OCI-LY7 (cell line): ENCODE results near the gene PPM1B.

Experiments
- EZH2phosphoT487 ChIP-seq: fragments of 200-600 bp; sonication (generic); IDR thresholded peaks from 2 replicates; pipeline ENCODE4 v1.6.1; 2018; ENCODE audit warnings: low read depth, borderline replicate concordance, mild to moderate bottlenecking, mixed run types, antibody characterized with exemption, low read length, moderate library complexity, mixed read lengths
- TF ChIP-seq, protein P1 (sequence below): fragments of 200-600 bp; sonication (generic); conservative IDR thresholded peaks from 2 replicates; pipeline ENCODE4 v1.5.1; 2014; ENCODE audit warnings: mild to moderate bottlenecking, antibody characterized with exemption, low read length, moderate library complexity, mixed read lengths

DNA sequence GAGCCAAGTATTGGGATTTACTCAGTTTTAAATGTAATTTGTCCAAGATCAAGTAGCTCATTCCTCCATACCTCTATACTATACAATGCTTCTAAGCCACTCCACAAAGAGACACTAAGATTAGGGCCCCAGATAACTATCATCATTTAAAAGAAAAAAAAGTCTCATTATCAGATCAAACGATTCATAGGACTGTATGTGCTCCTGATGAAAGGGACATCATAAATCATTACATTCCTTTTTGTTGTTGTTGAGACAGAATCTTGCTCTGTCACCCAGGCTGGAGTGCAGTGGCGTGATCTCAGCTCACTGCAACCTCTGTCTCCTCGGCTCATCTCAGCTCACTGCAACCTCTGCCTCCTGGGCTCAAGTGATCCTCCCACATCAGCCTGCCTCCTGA is 104.4 kb downstream of the PPM1B start:
- TF ChIP-seq, protein P1, sequence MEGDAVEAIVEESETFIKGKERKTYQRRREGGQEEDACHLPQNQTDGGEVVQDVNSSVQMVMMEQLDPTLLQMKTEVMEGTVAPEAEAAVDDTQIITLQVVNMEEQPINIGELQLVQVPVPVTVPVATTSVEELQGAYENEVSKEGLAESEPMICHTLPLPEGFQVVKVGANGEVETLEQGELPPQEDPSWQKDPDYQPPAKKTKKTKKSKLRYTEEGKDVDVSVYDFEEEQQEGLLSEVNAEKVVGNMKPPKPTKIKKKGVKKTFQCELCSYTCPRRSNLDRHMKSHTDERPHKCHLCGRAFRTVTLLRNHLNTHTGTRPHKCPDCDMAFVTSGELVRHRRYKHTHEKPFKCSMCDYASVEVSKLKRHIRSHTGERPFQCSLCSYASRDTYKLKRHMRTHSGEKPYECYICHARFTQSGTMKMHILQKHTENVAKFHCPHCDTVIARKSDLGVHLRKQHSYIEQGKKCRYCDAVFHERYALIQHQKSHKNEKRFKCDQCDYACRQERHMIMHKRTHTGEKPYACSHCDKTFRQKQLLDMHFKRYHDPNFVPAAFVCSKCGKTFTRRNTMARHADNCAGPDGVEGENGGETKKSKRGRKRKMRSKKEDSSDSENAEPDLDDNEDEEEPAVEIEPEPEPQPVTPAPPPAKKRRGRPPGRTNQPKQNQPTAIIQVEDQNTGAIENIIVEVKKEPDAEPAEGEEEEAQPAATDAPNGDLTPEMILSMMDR = no peak
- no peak for TF ChIP-seq EZH2phosphoT487
